DND-41 (cell line): ENCODE data around the gene POU2AF2.
"Not testable (repeated sequence)": the region's sequence is repeated elsewhere in the genome, so short reads cannot be mapped to it uniquely, and the experiment has no call there.

Experiments
- ATAC-seq: fragments of 200-7000 bp; cut with Tn5 transposase; 3 replicates; pipeline ENCODE4 v1.9.1; 2021; ENCODE audit warnings: low read depth; ENCODE audit not compliant: insufficient read depth
- DNase-seq: peaks from one replicate; pipeline ENCODE4 v3.0.0-alpha.2; 2020
- H2AFZ ChIP-seq: 2 replicates; pipeline ENCODE4 v1.6.0; 2012; ENCODE audit warnings: low read depth, low read length
- H3K27ac ChIP-seq: 2 replicates; pipeline ENCODE4 v1.5.1; 2012; ENCODE audit warnings: low read length, inconsistent platforms
- H3K27me3 ChIP-seq: fragments of 200-600 bp; sonication (generic); 2 replicates; pipeline ENCODE4 v1.6.0; 2012; ENCODE audit warnings: low read length, mild to moderate bottlenecking, inconsistent platforms; ENCODE audit not compliant: insufficient read depth, poor library complexity
- H3K36me3 ChIP-seq: 2 replicates; pipeline ENCODE4 v1.5.1; 2012; ENCODE audit warnings: low read length, inconsistent platforms; ENCODE audit not compliant: insufficient read depth
- H3K4me1 ChIP-seq: 2 replicates; pipeline ENCODE4 v1.5.1; 2012; ENCODE audit warnings: mild to moderate bottlenecking, low read length; ENCODE audit not compliant: insufficient read depth
- H3K4me2 ChIP-seq: 2 replicates; pipeline ENCODE4 v1.6.0; 2012; ENCODE audit warnings: mild to moderate bottlenecking, moderate library complexity, low read length, inconsistent platforms; ENCODE audit not compliant: insufficient read depth
- H3K4me3 ChIP-seq, 2 experiments: fragments of 200-600 bp in 1 of 2; shearing (Covaris generic) in 1 of 2; 2 replicates each; pipeline ENCODE4 v1.5.1; 2012 to 2016; ENCODE audit warnings: inconsistent platforms in 2 of 2, low read length in 2 of 2, mild to moderate bottlenecking in 2 of 2, low read depth in 1 of 2, moderate library complexity in 1 of 2
- H3K79me2 ChIP-seq: 2 replicates; pipeline ENCODE4 v1.6.0; 2012; ENCODE audit warnings: low read length, inconsistent platforms; ENCODE audit not compliant: insufficient read depth
- H3K9ac ChIP-seq: 2 replicates; pipeline ENCODE4 v1.6.0; 2012; ENCODE audit warnings: low read depth, mild to moderate bottlenecking, inconsistent platforms, low read length, moderate library complexity
- H3K9me3 ChIP-seq: 2 replicates; pipeline ENCODE4 v1.5.1; 2012; ENCODE audit warnings: low read length, moderate library complexity, mild to moderate bottlenecking, inconsistent platforms; ENCODE audit not compliant: insufficient read depth, severe bottlenecking
- H4K20me1 ChIP-seq: 2 replicates; pipeline ENCODE4 v1.6.0; 2012; ENCODE audit warnings: low read length; ENCODE audit not compliant: insufficient read depth
- CTCF ChIP-seq: IDR thresholded peaks from 2 replicates; pipeline ENCODE4 v1.5.1; 2012; ENCODE audit warnings: borderline replicate concordance, low read length, moderate library complexity, mild to moderate bottlenecking; ENCODE audit not compliant: poor library complexity, severe bottlenecking; ENCODE audit errors: extremely low read depth
- EZH2 ChIP-seq: IDR thresholded peaks from 3 replicates; pipeline ENCODE4 v1.6.1; 2012; ENCODE audit warnings: borderline replicate concordance, low read depth, mild to moderate bottlenecking, moderate library complexity, low read length, inconsistent platforms; ENCODE audit not compliant: severe bottlenecking

POU2AF2 gene

DNA sequence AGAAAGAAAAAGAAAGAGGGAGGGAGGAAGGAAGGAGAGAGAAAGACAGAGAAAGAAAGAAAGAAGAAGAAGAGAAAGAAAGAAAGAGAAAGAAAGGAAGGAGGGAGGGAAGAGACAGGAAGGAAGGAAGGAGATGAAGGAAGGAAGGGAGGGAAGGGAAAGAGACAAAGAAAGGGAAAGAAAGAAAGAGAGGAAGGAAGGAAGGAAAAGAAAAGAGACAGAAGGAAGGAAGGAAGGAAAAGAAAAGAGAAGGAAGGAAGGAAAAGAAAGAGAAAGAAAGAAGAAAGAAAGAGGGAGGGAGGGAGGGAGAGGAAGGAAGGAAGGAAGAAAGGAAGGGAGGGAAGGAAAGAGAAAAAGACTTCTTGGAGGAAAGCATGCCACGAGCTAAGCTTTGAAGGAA is 19.1 kb downstream of the POU2AF2 start:
- TF ChIP-seq CTCF (no peak), EZH2 (no peak)

DNA sequence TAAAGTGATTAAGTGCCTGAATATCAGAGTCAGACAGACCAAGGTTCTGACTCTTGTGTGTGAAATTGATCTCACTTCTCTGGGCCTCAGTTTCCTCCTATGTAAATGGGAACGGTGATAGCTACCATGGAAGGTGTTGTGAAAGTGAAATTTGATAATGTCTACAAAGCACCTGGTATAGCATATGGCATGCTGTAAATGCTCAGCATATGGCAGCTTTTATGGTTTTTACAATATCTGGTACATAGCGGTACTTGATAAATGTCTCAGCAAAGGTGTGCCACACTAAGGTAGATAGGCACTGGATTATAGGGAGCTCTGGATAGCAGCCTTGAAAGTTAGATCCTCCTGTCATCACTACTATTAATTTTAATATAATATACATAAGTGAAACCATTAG is 19.9 kb downstream of the POU2AF2 start:
- H3K27ac ChIP-seq: no peak overlapping the region
- H3K4me2 ChIP-seq: no peak overlapping the region
- H3K9ac ChIP-seq: no peak overlapping the region
- no peak for TF ChIP-seq EZH2
- TF ChIP-seq CTCF: no peak
- DNase-seq (no peak), ATAC-seq (no peak)
- no peaks in the 10 kb centered on the region for H3K4me1 ChIP-seq
- no peaks in the 10 kb centered on the region for H4K20me1 ChIP-seq
- no peaks in the 10 kb centered on the region for H3K36me3 ChIP-seq
- H2AFZ ChIP-seq: no peak overlapping the region
- peaks cover 15% of the 10 kb centered on the region for H3K27me3 ChIP-seq
- H3K9me3 ChIP-seq: no peaks in the 10 kb centered on the region
- no peaks in the 10 kb centered on the region for H3K79me2 ChIP-seq
- no peak overlapping the region for H3K4me3 ChIP-seq

More for the DNA sequence above, 19.1 kb downstream of the POU2AF2 start:
- no peaks in the 10 kb centered on the region for H3K9me3 ChIP-seq
- no peaks in the 10 kb centered on the region for H4K20me1 ChIP-seq
- no peaks in the 10 kb centered on the region for H3K36me3 ChIP-seq
- ATAC-seq (no peak), DNase-seq (no peak)
- no peak overlapping the region for H3K4me2 ChIP-seq
- peaks cover 15% of the 10 kb centered on the region for H3K27me3 ChIP-seq
- no peak overlapping the region for H3K9ac ChIP-seq
- no peaks in the 10 kb centered on the region for H3K79me2 ChIP-seq
- no peaks in the 10 kb centered on the region for H3K4me1 ChIP-seq
- H3K4me3 ChIP-seq: no peak overlapping the region
- no peak overlapping the region for H2AFZ ChIP-seq
- no peak overlapping the region for H3K27ac ChIP-seq

- not testable (repeated sequence) for H2AFZ ChIP-seq, DNase-seq, H3K4me2 ChIP-seq, H3K4me1 ChIP-seq, H3K27ac ChIP-seq, H3K79me2 ChIP-seq, ATAC-seq, H3K27me3 ChIP-seq, H3K36me3 ChIP-seq, H3K9me3 ChIP-seq, H3K4me3 ChIP-seq, H4K20me1 ChIP-seq, H3K9ac ChIP-seq
Observed at GRCh38 chr11:111268303-111268702, 22.8 kb downstream of the POU2AF2 start.

- Histone ChIP-seq H3K4me2 (no peak overlapping the region), H3K4me1 (no peaks in the 10 kb centered on the region), H3K36me3 (no peaks in the 10 kb centered on the region), H3K79me2 (no peaks in the 10 kb centered on the region), H3K9me3 (no peaks in the 10 kb centered on the region), H3K4me3 (no peak overlapping the region), H4K20me1 (no peaks in the 10 kb centered on the region), H3K27me3 (peaks cover 8% of the 10 kb centered on the region), H3K27ac (no peak overlapping the region), H2AFZ (no peak overlapping the region), H3K9ac (no peak overlapping the region)
- TF ChIP-seq EZH2 (no peak), CTCF (no peak)
- DNase-seq: no peak
- no peak for ATAC-seq
Observed at GRCh38 chr11:111269146-111269868, 23.8 kb downstream of the POU2AF2 start.
